GM12891 (cell line): ENCODE measurements around the gene NELL2. TPM values are rescaled to one million over a fixed set of nuclear protein-coding genes. Genes with fewer than 3 reads are reported as not detected.
"Not testable (repeated sequence)": the region's sequence is repeated elsewhere in the genome, so short reads cannot be mapped to it uniquely, and the experiment has no call there.

ENCODE experiments used
- DNase-seq: peaks from one replicate; pipeline ENCODE4 v3.0.0; 2011; ENCODE audit warnings: low spot score; ENCODE audit not compliant: insufficient read length
- FAIRE-seq: peaks from 2 replicates; lab custom pipeline; 2011; peaks lifted over from hg19 to GRCh38; lab: Jason Lieb, UNC
- PAX5 ChIP-seq: IDR thresholded peaks from 2 replicates; pipeline ENCODE4 v1.6.1; 2011; ENCODE audit warnings: low read length, moderate library complexity, mild to moderate bottlenecking; ENCODE audit not compliant: insufficient read depth, severe bottlenecking
- POLR2A ChIP-seq: IDR thresholded peaks from 2 replicates; pipeline ENCODE4 v1.6.1; 2011; ENCODE audit warnings: low read depth, low read length, control low read depth
- POLR2AphosphoS5 ChIP-seq: IDR thresholded peaks from 2 replicates; pipeline ENCODE4 v1.6.1; 2011; ENCODE audit warnings: low read depth, low read length, control low read depth
- POU2F2 ChIP-seq: IDR thresholded peaks from 2 replicates; pipeline ENCODE4 v1.6.1; 2011; ENCODE audit warnings: low read depth, mild to moderate bottlenecking, control low read depth, low read length, moderate library complexity
- SPI1 ChIP-seq: IDR thresholded peaks from 2 replicates; pipeline ENCODE4 v1.6.1; 2011; ENCODE audit warnings: low read depth, low read length, control low read depth
- TAF1 ChIP-seq: IDR thresholded peaks from 2 replicates; pipeline ENCODE4 v1.6.1; 2011; ENCODE audit warnings: low read depth, low read length, control low read depth
- polyA plus RNA-seq: library from polyadenylated mRNA; unstranded; fragments of >200 nt; gene quantifications from one replicate; pipeline ENCODE4 v1.2.1, GENCODE V29; 2012; ENCODE audit warnings: low read depth, missing spikeins, inconsistent platforms; ENCODE audit not compliant: missing spikeins

The NELL2 gene
- polyA plus RNA-seq, result 0.27 TPM

- peak; percentile 55 for DNase-seq
- FAIRE-seq, result no peak
- TF ChIP-seq PAX5 (no peak), SPI1 (no peak), POLR2A (no peak), TAF1 (no peak), POU2F2 (no peak), POLR2AphosphoS5 (no peak)
Measured at GRCh38 chr12:44875954-44876543, at the start of gene NELL2. TSS of gene NELL2 (minus strand) at chr12:44876315. CDS start at chr12:44875869, 446 bp downstream.

DNA sequence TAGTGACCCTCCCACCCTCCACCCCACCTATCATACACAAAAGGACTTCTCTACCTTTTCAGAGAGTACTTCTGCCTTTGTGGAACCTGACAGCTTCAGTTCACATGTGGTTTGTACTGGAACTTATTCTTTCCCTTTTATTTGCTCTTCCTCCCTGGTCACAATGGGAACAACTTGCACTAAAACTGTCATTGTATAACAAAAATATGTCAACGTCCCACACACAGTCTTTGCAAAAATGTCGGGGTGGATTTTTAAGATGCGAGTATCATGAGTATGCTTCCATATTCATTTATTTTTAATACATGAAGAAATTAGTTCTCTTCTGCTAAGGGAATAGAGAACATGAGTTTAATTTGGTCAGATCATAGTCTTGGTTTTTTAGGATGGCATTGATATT is 45.6 kb upstream of the NELL2 start:
- TF ChIP-seq POU2F2 (no peak), TAF1 (no peak), POLR2AphosphoS5 (no peak), SPI1 (no peak), POLR2A (no peak), PAX5 (no peak)
- no peak for FAIRE-seq
- DNase-seq, result no peak

- FAIRE-seq, result no peak
- DNase-seq, result no peak
- no peak for TF ChIP-seq PAX5
- TF ChIP-seq POLR2AphosphoS5, result no peak
- no peak for TF ChIP-seq POU2F2
- TF ChIP-seq TAF1, result no peak
- no peak for TF ChIP-seq POLR2A
- TF ChIP-seq SPI1, result no peak
Measured at GRCh38 chr12:44917141-44917540, 41.0 kb upstream of the NELL2 start.

DNA sequence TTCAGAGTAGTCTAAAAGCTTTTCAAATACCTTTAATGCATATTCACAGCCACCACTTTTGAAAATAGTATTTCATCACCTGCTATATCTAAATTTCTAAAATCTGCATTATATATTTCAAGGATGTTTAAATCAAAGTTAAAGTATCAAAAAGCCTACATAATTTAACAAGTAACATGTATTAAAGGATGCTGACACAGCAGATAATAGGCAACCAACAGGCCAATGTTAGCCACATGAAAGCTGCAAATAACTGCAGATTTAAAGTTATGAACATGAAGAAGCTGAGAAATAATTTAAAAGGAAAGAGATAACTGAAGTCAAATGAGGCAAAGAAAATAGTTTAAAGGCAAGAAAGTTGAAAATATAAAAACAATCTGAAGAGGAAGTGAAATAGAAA is 39.8 kb upstream of the NELL2 start:
- no peak for FAIRE-seq
- DNase-seq, result no peak
- TF ChIP-seq POU2F2 (no peak), POLR2AphosphoS5 (no peak), SPI1 (no peak), PAX5 (no peak)

- DNase-seq, result no peak
- no peak for FAIRE-seq
- TF ChIP-seq SPI1 (no peak), TAF1 (no peak), POLR2A (no peak), PAX5 (no peak), POLR2AphosphoS5 (no peak), POU2F2 (no peak)
Measured at GRCh38 chr12:44904321-44904720, 28.2 kb upstream of the NELL2 start.

GRCh38 chr12:44898108-44898507 is 22.0 kb upstream of the NELL2 start:
- not testable (repeated sequence) for FAIRE-seq

DNA sequence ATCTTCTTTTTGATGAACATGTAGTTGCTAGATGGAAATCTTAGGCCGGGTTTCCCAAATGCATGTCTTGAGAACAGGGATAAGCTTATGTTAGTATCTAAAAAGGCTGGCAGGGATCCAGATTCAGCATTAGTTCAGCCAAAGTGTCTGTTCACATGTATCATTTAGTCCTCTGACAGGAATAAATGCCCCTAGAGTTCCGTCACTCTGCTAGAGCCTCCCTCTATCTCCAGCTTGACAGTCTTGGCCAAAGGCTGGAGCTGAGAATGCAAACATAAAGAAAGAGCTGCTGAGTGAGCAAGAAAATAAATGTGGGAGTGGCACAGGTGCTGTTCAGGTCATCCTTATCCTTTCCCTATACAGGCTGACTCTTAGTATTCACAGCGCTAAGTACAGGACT is 13.8 kb upstream of the NELL2 start:
- TF ChIP-seq POLR2A (no peak), SPI1 (no peak), POU2F2 (no peak), POLR2AphosphoS5 (no peak), TAF1 (no peak), PAX5 (no peak)
- FAIRE-seq (no peak), DNase-seq (no peak)

More at GRCh38 chr12:44898108-44898507, 22.0 kb upstream of the NELL2 start:
- not testable (repeated sequence) for DNase-seq

- TF ChIP-seq PAX5 (no peak), TAF1 (no peak), POLR2AphosphoS5 (no peak), POLR2A (no peak), SPI1 (no peak), POU2F2 (no peak)
- no peak for FAIRE-seq
- DNase-seq, result no peak
Measured at GRCh38 chr12:44889162-44889561, 13.0 kb upstream of the NELL2 start.

DNA sequence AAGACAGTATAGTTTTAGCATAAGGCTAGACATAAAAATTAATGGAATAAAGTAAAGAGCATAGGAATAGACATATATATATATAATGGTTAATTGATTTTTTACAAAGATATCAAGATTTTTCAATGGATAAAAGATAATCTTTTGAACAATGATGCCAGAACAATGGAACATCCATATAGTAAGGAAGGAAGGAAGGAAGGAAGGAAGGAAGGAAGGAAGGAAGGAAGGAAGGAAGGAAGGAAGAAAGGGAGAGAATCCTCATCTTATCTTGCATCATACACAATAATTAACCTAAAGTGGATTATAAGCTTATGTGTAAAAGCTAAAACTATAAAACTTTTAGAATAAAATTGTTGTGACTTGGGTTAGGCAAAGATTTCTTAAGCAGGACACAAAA is 9.8 kb upstream of the NELL2 start:
- FAIRE-seq, result no peak
- no peak for TF ChIP-seq TAF1
- no peak for TF ChIP-seq POU2F2
- TF ChIP-seq POLR2A, result no peak
- no peak for TF ChIP-seq POLR2AphosphoS5
- no peak for TF ChIP-seq SPI1
- TF ChIP-seq PAX5, result no peak
- DNase-seq, result no peak

DNA sequence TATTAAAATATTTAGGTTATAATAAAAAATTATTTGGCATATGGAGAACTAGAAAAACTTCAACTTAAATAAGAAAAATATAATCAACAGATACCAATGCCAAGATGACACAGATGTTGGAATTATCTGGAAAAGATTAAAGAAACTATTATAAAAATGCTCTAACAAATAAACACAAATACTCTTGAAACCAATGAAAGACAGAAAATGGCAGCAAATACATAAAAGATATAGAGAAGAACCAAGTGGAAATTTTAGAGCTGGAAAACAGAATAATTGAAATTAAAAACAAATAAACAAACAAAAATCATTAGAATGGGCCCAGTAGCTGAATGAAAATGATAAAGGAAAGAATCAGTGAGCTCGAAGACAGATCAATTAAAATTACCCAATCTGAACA is 5.1 kb upstream of the NELL2 start:
- FAIRE-seq, result no peak
- no peak for DNase-seq
- no peak for TF ChIP-seq SPI1
- no peak for TF ChIP-seq POLR2AphosphoS5
- no peak for TF ChIP-seq POLR2A
- TF ChIP-seq POU2F2, result no peak
- TF ChIP-seq TAF1, result no peak
- TF ChIP-seq PAX5, result no peak
